Measurements from ENCODE around the gene PIWIL4.
A peak's percentile ranks its signal among the peaks of the same experiment; 100 is the strongest.
"Not testable (repeated sequence)": the region's sequence is repeated elsewhere in the genome, so short reads cannot be mapped to it uniquely, and the experiment has no call there.

The PIWIL4 gene

GRCh38 chr11:94638902-94639373 lies 71.8 kb downstream of the PIWIL4 start:
- Histone ChIP-seq H3F3A (ENCODE audit: insufficient read depth, low read length) (no peaks in the 10 kb centered on the region), H3K36me3 (replicated peaks; ENCODE audit: insufficient read depth, low read length) (no peaks in the 10 kb centered on the region), H3K79me2 (ENCODE audit: low read length) (no peaks in the 10 kb centered on the region), H3K4me1 (ENCODE audit: low read length) (no peaks in the 10 kb centered on the region), H3K4me3 (ENCODE audit: low read length) (no peak overlapping the region), H3K9me2 (replicated peaks; ENCODE audit: insufficient read depth, low read length) (no peaks in the 10 kb centered on the region), H3K27me3 (replicated peaks; ENCODE audit: insufficient read depth, low read length) (no peaks in the 10 kb centered on the region), H3K9ac (ENCODE audit: low read length) (no peak overlapping the region), H3K4me2 (ENCODE audit: low read depth, low read length) (peak overlapping the region; percentile 22; the same call in 1 of the 2 replicates), H2AFZ (ENCODE audit: low read length) (0 out of 2 replicates have a peak overlapping the region, but pooled peaks have one; percentile 35), H3K27ac (ENCODE audit: low read length) (no peak overlapping the region), H4K20me1 (ENCODE audit: insufficient read depth, low read length) (no peaks in the 10 kb centered on the region), H3K9me3 (replicated peaks; ENCODE audit: insufficient read depth, low read length) (no peaks in the 10 kb centered on the region)
- no peak for TF ChIP-seq EZH2 (optimal IDR thresholded peaks at IDR 0.05; ENCODE audit: low read depth, low read length)
- TF ChIP-seq EZH2phosphoT487 (IDR thresholded peaks at IDR 0.05; ENCODE audit: low read length), result no peak
- TF ChIP-seq, protein P1, sequence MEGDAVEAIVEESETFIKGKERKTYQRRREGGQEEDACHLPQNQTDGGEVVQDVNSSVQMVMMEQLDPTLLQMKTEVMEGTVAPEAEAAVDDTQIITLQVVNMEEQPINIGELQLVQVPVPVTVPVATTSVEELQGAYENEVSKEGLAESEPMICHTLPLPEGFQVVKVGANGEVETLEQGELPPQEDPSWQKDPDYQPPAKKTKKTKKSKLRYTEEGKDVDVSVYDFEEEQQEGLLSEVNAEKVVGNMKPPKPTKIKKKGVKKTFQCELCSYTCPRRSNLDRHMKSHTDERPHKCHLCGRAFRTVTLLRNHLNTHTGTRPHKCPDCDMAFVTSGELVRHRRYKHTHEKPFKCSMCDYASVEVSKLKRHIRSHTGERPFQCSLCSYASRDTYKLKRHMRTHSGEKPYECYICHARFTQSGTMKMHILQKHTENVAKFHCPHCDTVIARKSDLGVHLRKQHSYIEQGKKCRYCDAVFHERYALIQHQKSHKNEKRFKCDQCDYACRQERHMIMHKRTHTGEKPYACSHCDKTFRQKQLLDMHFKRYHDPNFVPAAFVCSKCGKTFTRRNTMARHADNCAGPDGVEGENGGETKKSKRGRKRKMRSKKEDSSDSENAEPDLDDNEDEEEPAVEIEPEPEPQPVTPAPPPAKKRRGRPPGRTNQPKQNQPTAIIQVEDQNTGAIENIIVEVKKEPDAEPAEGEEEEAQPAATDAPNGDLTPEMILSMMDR (IDR thresholded peaks at IDR 0.05; ENCODE audit: low read length), result no peak
- peak; percentile 20 for DNase-seq

DNA sequence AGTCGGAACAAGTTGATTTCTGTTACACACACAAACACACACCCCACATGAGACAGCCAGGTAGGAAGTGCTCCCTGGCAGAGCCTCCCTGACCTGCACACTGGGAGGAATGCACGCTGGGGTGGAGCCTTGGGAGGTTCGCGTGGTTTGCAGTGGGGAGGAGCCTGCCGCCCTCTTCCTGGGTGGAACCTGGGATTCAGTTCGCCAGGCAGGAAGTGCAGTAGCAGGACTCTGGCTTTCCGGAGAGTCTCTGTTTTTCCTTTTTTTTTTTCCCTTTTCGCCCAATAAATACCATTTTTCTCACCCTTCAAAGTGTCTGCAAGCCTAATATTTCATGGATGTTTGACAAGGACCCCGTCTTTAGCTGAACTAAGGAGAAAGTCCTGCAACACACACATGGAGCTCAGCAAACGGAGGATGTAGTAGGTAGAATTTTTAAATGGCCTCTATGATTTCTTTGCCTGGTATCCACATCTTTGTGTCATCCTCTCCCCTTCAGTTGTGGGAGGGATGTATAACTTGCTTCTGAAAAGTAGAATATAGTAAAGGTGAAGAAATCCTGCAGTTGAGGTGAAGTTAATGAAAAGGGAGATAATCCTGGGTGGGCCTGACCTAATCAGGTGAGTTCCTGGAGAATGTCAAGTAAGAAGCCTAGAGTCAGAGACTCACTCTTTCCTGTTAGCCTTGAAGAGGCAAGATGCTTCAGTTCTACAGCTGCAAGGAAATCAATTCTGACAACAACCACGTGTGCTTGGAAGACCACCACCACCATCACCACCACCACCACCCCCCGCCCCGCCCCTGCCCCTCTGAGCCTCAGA lies 72.9 kb downstream of the PIWIL4 start:
- TF ChIP-seq, protein P1 (IDR thresholded peaks at IDR 0.05; ENCODE audit: low read length), result no peak
- TF ChIP-seq EZH2 (optimal IDR thresholded peaks at IDR 0.05; ENCODE audit: low read depth, low read length) (no peak), EZH2phosphoT487 (IDR thresholded peaks at IDR 0.05; ENCODE audit: low read length) (no peak)
- Histone ChIP-seq H3K79me2 (ENCODE audit: low read length) (no peaks in the 10 kb centered on the region), H3K9me2 (replicated peaks; ENCODE audit: insufficient read depth, low read length) (no peaks in the 10 kb centered on the region), H3K27me3 (replicated peaks; ENCODE audit: insufficient read depth, low read length) (no peaks in the 10 kb centered on the region), H3K9ac (ENCODE audit: low read length) (no peak overlapping the region), H3K4me2 (ENCODE audit: low read depth, low read length) (no peak overlapping the region), H3K4me1 (ENCODE audit: low read length) (no peaks in the 10 kb centered on the region), H4K20me1 (ENCODE audit: insufficient read depth, low read length) (no peaks in the 10 kb centered on the region), H3K36me3 (replicated peaks; ENCODE audit: insufficient read depth, low read length) (no peaks in the 10 kb centered on the region), H3K4me3 (ENCODE audit: low read length) (no peak overlapping the region), H3F3A (ENCODE audit: insufficient read depth, low read length) (no peaks in the 10 kb centered on the region), H3K27ac (ENCODE audit: low read length) (no peak overlapping the region), H3K9me3 (replicated peaks; ENCODE audit: insufficient read depth, low read length) (no peaks in the 10 kb centered on the region), H2AFZ (ENCODE audit: low read length) (no peak overlapping the region)
- DNase-seq, result no peak

- Histone ChIP-seq H3K4me2 (ENCODE audit: low read depth, low read length) (no peak overlapping the region), H3K27ac (ENCODE audit: low read length) (no peak overlapping the region), H3K4me1 (ENCODE audit: low read length) (no peaks in the 10 kb centered on the region), H3K9me2 (replicated peaks; ENCODE audit: insufficient read depth, low read length) (no peaks in the 10 kb centered on the region), H3K9me3 (replicated peaks; ENCODE audit: insufficient read depth, low read length) (no peaks in the 10 kb centered on the region), H3K9ac (ENCODE audit: low read length) (no peak overlapping the region), H4K20me1 (ENCODE audit: insufficient read depth, low read length) (no peaks in the 10 kb centered on the region), H3K79me2 (ENCODE audit: low read length) (no peaks in the 10 kb centered on the region), H3K36me3 (replicated peaks; ENCODE audit: insufficient read depth, low read length) (no peaks in the 10 kb centered on the region), H3K4me3 (ENCODE audit: low read length) (no peak overlapping the region), H3K27me3 (replicated peaks; ENCODE audit: insufficient read depth, low read length) (no peaks in the 10 kb centered on the region), H3F3A (ENCODE audit: insufficient read depth, low read length) (no peaks in the 10 kb centered on the region), H2AFZ (ENCODE audit: low read length) (no peak overlapping the region)
- no peak for DNase-seq
- TF ChIP-seq, protein P1 (IDR thresholded peaks at IDR 0.05; ENCODE audit: low read length), result no peak
- no peak for TF ChIP-seq EZH2 (optimal IDR thresholded peaks at IDR 0.05; ENCODE audit: low read depth, low read length)
- TF ChIP-seq EZH2phosphoT487 (IDR thresholded peaks at IDR 0.05; ENCODE audit: low read length), result no peak
These were observed 74.1 kb downstream of the PIWIL4 start for GRCh38 chr11:94641167-94641761.

- not testable (repeated sequence) for DNase-seq; H3K27me3 ChIP-seq (replicated peaks; ENCODE audit: insufficient read depth, low read length); H2AFZ ChIP-seq (ENCODE audit: low read length); H3K4me3 ChIP-seq (ENCODE audit: low read length); H3K79me2 ChIP-seq (ENCODE audit: low read length); H3K4me1 ChIP-seq (ENCODE audit: low read length); H3K27ac ChIP-seq (ENCODE audit: low read length); H3K9ac ChIP-seq (ENCODE audit: low read length); H3K9me2 ChIP-seq (replicated peaks; ENCODE audit: insufficient read depth, low read length); H3K9me3 ChIP-seq (replicated peaks; ENCODE audit: insufficient read depth, low read length); H3K36me3 ChIP-seq (replicated peaks; ENCODE audit: insufficient read depth, low read length); H3F3A ChIP-seq (ENCODE audit: insufficient read depth, low read length); H3K4me2 ChIP-seq (ENCODE audit: low read depth, low read length); H4K20me1 ChIP-seq (ENCODE audit: insufficient read depth, low read length)
These were observed 76.0 kb downstream of the PIWIL4 start for GRCh38 chr11:94643186-94643585.

Data from MM.1S (cell line).